ENCODE data around the gene SKIDA1.

The SKIDA1 gene

DNA sequence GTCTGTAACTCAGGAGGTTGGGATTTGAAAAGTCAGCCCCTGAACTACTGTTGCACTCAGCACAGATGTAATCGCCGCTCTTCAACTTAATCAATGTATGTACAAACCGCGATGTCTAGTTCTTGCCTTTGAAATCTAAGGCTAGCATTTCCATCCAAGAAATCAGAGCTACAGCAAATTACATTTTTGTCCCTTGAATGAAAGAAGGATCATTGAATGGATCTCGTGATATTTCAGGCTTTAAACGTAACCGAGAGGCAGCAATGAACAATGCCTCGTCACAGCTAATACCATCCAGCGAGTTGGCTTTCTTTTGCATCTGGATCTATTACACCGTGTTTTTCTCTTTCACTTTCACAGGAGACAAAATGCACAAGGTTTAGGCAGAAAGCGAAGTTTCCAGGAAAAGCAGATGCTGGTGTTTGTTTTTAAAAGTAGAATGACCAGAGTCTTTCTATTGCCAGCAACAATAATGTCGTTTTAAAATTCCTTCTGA is 5.5 kb downstream of the SKIDA1 start:
- TF ChIP-seq, protein P1, sequence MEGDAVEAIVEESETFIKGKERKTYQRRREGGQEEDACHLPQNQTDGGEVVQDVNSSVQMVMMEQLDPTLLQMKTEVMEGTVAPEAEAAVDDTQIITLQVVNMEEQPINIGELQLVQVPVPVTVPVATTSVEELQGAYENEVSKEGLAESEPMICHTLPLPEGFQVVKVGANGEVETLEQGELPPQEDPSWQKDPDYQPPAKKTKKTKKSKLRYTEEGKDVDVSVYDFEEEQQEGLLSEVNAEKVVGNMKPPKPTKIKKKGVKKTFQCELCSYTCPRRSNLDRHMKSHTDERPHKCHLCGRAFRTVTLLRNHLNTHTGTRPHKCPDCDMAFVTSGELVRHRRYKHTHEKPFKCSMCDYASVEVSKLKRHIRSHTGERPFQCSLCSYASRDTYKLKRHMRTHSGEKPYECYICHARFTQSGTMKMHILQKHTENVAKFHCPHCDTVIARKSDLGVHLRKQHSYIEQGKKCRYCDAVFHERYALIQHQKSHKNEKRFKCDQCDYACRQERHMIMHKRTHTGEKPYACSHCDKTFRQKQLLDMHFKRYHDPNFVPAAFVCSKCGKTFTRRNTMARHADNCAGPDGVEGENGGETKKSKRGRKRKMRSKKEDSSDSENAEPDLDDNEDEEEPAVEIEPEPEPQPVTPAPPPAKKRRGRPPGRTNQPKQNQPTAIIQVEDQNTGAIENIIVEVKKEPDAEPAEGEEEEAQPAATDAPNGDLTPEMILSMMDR (IDR thresholded peaks at IDR 0.05; ENCODE audit: control insufficient read depth, insufficient read depth, low read depth, low read length, missing control alignments) = no peak
- peak overlapping the region; percentile 55 for H3K4me3 ChIP-seq (ENCODE audit: control insufficient read depth, low read depth, low read length)
- no peak for DNase-seq (ENCODE audit: low read depth)

DNA sequence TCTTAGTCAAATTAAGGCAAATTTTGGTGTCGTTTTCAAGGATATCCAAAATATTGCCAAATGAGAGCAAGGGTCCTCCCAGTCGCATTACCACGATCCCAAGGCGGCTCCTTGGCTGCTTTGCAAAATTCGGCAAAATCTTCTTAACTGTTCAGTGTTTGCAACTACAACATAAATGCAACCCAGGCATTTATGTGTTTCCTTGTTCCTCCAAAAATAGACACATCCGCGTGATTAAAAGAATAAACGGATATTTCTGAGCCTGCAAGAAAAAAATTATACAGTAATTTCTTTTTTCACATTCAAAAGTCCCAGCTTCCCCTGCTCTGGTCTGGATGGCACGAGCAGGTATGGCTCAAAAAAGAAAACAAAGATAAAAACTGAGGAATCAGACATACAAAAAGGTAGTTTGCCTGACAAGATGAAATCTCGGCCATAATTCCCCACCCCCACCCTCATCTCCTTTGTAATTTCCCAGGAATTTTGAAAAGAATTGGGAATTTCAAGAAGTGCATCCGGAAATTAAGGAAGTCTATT is 6.0 kb downstream of the SKIDA1 start:
- peak overlapping the region; percentile 55 for H3K4me3 ChIP-seq (ENCODE audit: control insufficient read depth, low read depth, low read length)
- TF ChIP-seq, protein P1 (IDR thresholded peaks at IDR 0.05; ENCODE audit: control insufficient read depth, insufficient read depth, low read depth, low read length, missing control alignments) = no peak
- DNase-seq (ENCODE audit: low read depth) = no peak

DNA sequence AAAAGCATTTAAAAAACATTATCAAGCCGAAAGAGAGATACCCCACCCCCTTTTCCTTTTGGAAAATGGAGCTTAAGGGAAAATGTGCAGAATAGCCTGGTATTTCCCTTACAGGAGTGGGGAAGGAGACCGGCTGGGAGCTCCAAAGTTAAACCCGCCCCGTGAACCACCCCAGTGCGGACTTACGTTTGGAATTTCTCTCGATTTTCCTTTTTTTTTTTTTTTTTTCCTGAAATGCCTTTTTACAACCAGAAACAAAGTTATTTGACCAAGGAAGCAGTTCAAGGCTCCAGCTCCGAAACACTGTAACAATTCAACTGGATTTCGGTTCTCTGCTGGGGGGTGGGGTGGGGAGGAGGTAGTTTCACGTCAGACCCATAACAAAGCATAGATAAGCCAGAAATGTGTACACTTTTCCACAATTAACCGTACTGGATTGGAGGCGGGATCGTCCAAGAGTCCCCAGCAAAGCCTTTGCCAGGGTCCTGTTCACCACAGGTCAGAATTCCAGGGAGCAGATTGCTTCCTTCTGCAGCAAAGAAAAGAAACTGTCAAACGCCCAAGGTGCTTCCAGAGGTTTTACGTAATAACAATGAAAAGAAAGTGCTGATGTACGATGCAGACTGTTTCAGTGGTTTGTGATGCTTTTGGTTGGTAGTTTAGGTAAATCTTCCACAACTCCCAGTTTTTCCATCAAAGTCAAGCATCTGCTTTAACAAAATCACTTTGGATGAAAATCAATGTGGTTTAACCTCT is 6.7 kb downstream of the SKIDA1 start:
- peak overlapping the region; percentile 55 for H3K4me3 ChIP-seq (ENCODE audit: control insufficient read depth, low read depth, low read length)
- no peak for DNase-seq (ENCODE audit: low read depth)
- TF ChIP-seq, protein P1 (IDR thresholded peaks at IDR 0.05; ENCODE audit: control insufficient read depth, insufficient read depth, low read depth, low read length, missing control alignments) = no peak

DNA sequence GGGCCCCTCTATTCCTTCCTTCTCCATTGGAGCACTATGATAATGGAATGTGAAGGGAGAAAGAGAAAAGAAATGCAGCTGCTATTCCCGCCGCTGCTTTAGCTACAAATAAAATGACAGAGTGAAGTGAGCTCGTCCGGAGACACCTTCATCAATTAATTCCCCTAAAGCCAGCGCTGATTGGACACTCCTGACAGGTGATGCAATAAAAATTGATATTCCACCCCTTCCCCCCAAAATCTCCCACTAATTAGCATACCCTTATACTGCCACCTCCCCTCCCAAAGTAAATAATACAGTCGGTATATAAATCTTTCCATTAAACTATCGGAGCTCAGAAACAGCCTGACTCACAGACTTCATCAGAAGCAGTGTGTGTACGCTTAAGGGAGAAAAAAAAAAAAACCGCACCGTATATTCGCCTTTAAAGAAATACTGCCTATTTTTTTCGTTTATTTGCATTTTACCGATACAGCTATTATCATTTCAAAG is 7.3 kb downstream of the SKIDA1 start:
- DNase-seq (ENCODE audit: low read depth) = no peak
- H3K4me3 ChIP-seq (ENCODE audit: control insufficient read depth, low read depth, low read length) = peak overlapping the region; percentile 68
- TF ChIP-seq, protein P1 (IDR thresholded peaks at IDR 0.05; ENCODE audit: control insufficient read depth, insufficient read depth, low read depth, low read length, missing control alignments) = no peak

DNA sequence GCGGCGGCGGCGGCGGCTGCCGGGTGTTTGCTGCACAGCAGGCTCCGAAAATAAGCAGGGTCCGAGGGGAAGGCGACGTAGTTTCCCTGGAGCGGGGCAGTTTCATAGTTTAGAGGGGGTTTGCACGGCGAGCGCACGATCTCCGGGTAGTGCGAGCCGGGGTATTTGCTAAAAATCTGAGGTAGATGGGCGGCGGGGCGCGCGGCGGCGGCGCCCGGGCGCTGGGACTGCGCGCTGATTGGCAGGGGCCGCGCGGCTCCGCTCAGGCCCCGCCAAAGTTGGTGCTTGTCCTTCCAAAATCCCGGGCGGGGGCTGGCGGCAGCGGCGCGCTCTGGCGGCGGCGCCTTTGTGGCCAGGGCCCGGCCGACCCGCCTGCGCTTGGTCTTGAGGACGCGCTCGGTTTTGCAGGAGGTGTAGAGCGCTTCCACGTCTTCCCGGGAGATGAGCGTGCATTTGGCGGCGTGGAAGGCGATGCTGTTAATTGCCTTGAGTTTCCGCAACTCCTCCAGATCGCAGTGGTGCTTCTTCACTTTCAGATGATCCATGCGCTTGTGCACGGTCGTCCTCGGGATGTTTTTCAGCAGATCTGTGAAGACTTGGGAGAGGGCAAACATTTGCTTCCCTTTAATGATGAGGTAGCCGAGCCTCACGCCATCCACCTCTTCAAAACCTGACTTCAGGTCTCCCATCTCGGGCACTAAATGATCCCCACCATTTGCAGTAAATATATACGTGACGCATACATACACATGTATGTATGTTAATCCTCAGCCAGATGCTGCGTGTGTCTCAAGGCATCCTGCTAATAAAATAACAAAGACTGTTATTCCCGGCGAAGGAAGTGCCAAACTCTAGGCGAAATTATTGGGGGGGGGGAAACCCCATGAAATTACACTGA is 8.1 kb downstream of the SKIDA1 start:
- peak overlapping the region; percentile 68 for H3K4me3 ChIP-seq (ENCODE audit: control insufficient read depth, low read depth, low read length)
- no peak for DNase-seq (ENCODE audit: low read depth)
- TF ChIP-seq, protein P1 (IDR thresholded peaks at IDR 0.05; ENCODE audit: control insufficient read depth, insufficient read depth, low read depth, low read length, missing control alignments) = no peak
